Immature natural killer cell (primary cell): ENCODE results near the gene WAC. TPM values are rescaled to one million over a fixed set of nuclear protein-coding genes. Genes with fewer than 3 reads are reported as not detected.
"Not testable (repeated sequence)": the region's sequence is repeated elsewhere in the genome, so short reads cannot be mapped to it uniquely, and the experiment has no call there.

Source experiments
- DNase-seq, 3 donors: peaks; one replicate each; pipeline ENCODE4 v3.0.0; 2022; ENCODE audit warnings: mixed read lengths in 1 of 3
- H3K27ac Mint-ChIP-seq, 6 donors: one replicate each; pipeline ENCODE4 v1.8.0; 2020; ENCODE audit warnings: mixed read lengths in 6 of 6, mild to moderate bottlenecking in 5 of 6, inconsistent platforms in 4 of 6, moderate library complexity in 3 of 6
- H3K27me3 Mint-ChIP-seq, 3 donors: one replicate each; pipeline ENCODE4 v1.8.0; 2020 to 2021; ENCODE audit warnings: low read depth in 3 of 3, mild to moderate bottlenecking in 3 of 3, mixed read lengths in 3 of 3, moderate library complexity in 3 of 3, inconsistent platforms in 1 of 3
- H3K36me3 Mint-ChIP-seq, 3 donors: one replicate each; pipeline ENCODE4 v1.8.0; 2020; ENCODE audit warnings: mixed read lengths in 3 of 3, inconsistent platforms in 2 of 3, mild to moderate bottlenecking in 2 of 3
- H3K4me1 Mint-ChIP-seq, 2 donors: one replicate each; pipeline ENCODE4 v1.8.0; 2020; ENCODE audit warnings: inconsistent platforms in 2 of 2, mild to moderate bottlenecking in 2 of 2, mixed read lengths in 2 of 2, moderate library complexity in 1 of 2
- H3K4me3 Mint-ChIP-seq, 5 donors: one replicate each; pipeline ENCODE4 v1.8.0; 2020; ENCODE audit warnings: mild to moderate bottlenecking in 5 of 5, mixed read lengths in 5 of 5, inconsistent platforms in 3 of 5, moderate library complexity in 3 of 5
- H3K9me3 Mint-ChIP-seq, 6 donors: one replicate each; pipeline ENCODE4 v1.8.0; 2020; ENCODE audit warnings: mild to moderate bottlenecking in 6 of 6, mixed read lengths in 6 of 6, inconsistent platforms in 4 of 6, moderate library complexity in 3 of 6
- polyA plus RNA-seq, 3 donors: library from polyadenylated mRNA; unstranded; fragments of 300-500 nt; fragmentation: Illumina TruSeq; gene quantifications; one replicate each; pipeline ENCODE4 v1.2.3, GENCODE V29; 2021

WAC gene
- polyA plus RNA-seq, 3 donors from 2014 or later = 55.8 to 105 (median 62.7) TPM

DNA sequence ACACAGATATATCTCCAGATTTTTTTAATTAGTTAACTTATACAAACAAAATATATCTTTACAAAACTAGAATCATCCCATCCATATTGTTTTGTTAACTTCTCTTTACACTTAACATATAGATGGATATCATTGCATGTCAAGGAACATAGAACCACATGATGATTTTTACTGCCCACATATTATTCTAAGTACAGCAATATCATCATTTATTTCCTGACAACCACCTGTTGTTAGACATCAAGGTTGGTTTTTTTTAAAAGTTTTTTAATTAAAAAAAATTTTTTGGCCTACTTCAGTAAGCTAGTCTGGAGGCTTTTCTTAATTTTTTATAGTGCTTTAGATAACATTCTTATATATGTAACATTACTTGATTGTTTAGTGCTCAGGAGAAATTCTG lies 105.5 kb downstream of the WAC start:
- Mint-ChIP-seq H3K36me3 (no peaks in the 10 kb centered on the region), H3K27ac (no peak overlapping the region), H3K4me1 (no peaks in the 10 kb centered on the region), H3K4me3 (no peak overlapping the region), H3K27me3 (peaks cover 4 to 14% (median 7%) of the 10 kb centered on the region in 3 donors), H3K9me3 (peaks cover 0 to 11% (median 2%) of the 10 kb centered on the region in 6 donors)
- DNase-seq = no peak

DNA sequence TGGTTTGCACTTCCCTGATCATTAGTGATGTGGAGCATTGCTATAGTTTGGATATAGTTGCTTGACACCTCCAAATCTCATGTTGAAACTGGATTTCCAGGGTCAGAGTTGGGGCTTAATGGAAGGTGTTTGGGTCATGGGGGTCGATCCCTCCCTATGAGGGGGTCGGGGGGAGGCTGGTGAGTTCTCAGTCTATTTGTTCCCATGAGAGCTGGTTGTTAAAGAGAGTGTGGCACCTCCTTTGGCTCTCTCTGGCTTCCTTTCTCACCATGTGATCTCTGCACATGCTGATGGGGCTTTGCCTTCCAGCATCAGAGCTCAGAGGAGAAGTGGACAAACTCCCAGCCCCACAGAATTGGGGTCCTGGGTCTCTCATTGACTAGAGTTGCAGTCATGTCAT lies 107.6 kb downstream of the WAC start:
- Mint-ChIP-seq H3K27ac (no peak overlapping the region), H3K36me3 (no peaks in the 10 kb centered on the region), H3K9me3 (peaks cover 0 to 11% (median 2%) of the 10 kb centered on the region in 6 donors), H3K27me3 (peaks cover 4 to 7% (median 5%) of the 10 kb centered on the region in 3 donors), H3K4me3 (no peak overlapping the region), H3K4me1 (no peaks in the 10 kb centered on the region)
- no peak for DNase-seq

DNA sequence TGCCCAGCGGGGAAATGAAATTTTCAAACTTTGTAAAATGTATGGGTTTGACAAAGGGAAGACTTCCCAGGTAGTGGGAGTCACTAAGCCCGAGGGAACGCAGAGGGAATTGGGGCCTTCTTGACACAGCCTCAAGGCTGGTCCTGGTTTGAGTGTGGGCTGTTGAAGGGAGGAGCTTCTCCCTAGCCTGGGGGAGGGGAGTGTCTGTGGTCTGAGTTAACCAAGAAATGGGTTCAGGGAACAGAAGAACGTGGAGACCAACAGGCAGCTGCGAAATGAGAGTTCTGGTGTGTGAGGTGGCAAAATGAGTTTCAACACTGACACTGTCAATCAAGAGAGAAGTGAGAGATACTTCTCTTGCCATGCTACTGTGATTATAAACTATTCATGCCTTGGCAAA lies 111.7 kb downstream of the WAC start:
- no peak for DNase-seq
- Mint-ChIP-seq H3K36me3 (no peaks in the 10 kb centered on the region), H3K27me3 (peaks cover 2 to 4% (median 3%) of the 10 kb centered on the region in 3 donors), H3K4me1 (no peaks in the 10 kb centered on the region), H3K9me3 (peaks cover 0 to 4% (median 0%) of the 10 kb centered on the region in 6 donors), H3K4me3 (no peak overlapping the region), H3K27ac (no peak overlapping the region)

DNA sequence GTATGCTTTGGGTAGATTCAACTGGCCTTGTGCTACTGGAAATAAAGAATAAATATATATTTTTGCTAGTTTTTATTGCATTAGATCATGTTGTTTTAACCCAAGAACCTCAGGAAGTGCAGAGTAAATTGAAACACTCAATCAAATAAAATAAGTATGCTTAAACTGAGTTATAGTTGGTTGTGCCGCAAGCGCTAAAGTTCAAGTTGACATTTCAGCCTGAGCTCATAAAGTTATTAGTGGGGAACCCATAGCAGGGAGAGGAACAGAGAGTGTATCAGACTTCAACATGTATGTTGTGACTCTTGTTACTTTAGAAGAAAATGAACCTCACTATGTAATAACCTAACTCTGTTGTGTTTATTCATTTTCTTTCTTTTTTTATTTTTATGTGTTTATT lies 119.2 kb downstream of the WAC start:
- no peaks in the 10 kb centered on the region for H3K9me3 Mint-ChIP-seq
- H3K27ac Mint-ChIP-seq = no peak overlapping the region
- no peak for DNase-seq
- no peaks in the 10 kb centered on the region for H3K36me3 Mint-ChIP-seq
- no peaks in the 10 kb centered on the region for H3K4me1 Mint-ChIP-seq
- peaks cover 2 to 8% (median 3%) of the 10 kb centered on the region in 3 donors for H3K27me3 Mint-ChIP-seq
- no peak overlapping the region for H3K4me3 Mint-ChIP-seq

DNA sequence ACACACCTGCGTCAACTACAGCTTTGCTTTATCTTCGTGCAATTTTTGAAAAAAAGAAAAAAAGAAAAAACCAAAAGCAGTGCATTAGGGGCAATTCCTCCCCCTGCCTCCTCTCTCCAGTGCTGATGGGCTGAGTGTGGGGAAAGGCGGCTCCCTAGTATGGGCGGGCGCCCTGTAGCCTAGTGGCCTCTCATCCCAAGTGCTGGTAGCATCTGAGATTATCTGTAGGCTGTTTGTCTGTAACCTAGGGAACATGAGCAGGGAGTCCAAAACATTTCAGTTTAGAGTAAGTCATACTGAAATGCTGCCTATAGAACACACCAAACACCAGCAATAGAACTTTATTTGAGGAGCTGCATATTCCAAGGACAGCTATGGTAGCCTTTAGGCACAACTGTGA lies 119.8 kb downstream of the WAC start:
- H3K27ac Mint-ChIP-seq = no peak overlapping the region
- no peaks in the 10 kb centered on the region for H3K4me1 Mint-ChIP-seq
- no peak overlapping the region for H3K4me3 Mint-ChIP-seq
- H3K27me3 Mint-ChIP-seq = peaks cover 2 to 8% (median 3%) of the 10 kb centered on the region in 3 donors
- no peaks in the 10 kb centered on the region for H3K9me3 Mint-ChIP-seq
- H3K36me3 Mint-ChIP-seq = no peaks in the 10 kb centered on the region
- no peak for DNase-seq

DNA sequence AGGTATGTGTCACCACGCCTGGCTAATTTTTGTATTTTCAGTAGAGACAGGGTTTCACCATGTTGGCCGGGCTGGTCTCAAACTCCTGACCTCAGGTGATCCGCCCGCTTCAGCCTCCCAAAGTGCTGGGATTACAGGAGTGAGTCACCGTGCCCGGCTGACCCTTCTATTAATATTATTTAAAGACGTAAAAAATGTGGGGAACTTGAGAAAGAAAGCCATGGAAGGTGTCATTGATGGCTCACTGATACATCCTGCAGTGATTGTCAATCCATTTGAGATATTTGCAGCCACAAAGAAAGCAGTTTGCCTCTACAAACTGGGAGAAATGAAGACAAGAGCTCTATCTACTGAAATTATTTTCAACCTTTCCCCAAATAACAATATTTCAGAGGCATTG lies 125.9 kb downstream of the WAC start:
- H3K9me3 Mint-ChIP-seq, H3K4me3 Mint-ChIP-seq, H3K36me3 Mint-ChIP-seq: not testable (repeated sequence)

DNA sequence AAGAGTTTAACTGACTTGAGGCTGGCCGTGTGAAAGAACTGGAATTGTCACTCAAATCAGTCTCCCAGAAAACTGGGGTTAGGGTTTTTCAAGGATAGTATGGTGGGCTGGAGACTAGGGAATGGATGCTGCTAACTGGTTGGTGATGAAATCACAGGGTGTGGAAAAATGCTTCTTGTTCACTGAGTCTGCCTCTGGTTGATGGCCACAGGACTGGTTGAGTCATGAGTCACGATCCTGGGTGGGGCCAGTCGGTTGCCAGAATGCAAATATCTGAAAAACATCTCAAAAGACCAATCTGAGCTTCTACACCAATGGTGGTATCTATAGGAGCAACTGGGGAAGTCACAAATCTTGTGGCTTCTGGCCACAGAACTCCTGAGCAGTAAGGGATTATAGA lies 128.1 kb downstream of the WAC start:
- Mint-ChIP-seq H3K4me3 (no peak overlapping the region), H3K9me3 (no peaks in the 10 kb centered on the region), H3K27ac (no peak overlapping the region), H3K27me3 (peaks cover 3 to 20% (median 5%) of the 10 kb centered on the region in 3 donors), H3K4me1 (no peaks in the 10 kb centered on the region), H3K36me3 (no peaks in the 10 kb centered on the region)
- no peak for DNase-seq

More for the DNA sequence above, 125.9 kb downstream of the WAC start:
- not testable (repeated sequence) for DNase-seq, H3K27ac Mint-ChIP-seq, H3K4me1 Mint-ChIP-seq
- H3K27me3 Mint-ChIP-seq = peaks cover 1 to 14% (median 3%) of the 10 kb centered on the region in 3 donors

DNA sequence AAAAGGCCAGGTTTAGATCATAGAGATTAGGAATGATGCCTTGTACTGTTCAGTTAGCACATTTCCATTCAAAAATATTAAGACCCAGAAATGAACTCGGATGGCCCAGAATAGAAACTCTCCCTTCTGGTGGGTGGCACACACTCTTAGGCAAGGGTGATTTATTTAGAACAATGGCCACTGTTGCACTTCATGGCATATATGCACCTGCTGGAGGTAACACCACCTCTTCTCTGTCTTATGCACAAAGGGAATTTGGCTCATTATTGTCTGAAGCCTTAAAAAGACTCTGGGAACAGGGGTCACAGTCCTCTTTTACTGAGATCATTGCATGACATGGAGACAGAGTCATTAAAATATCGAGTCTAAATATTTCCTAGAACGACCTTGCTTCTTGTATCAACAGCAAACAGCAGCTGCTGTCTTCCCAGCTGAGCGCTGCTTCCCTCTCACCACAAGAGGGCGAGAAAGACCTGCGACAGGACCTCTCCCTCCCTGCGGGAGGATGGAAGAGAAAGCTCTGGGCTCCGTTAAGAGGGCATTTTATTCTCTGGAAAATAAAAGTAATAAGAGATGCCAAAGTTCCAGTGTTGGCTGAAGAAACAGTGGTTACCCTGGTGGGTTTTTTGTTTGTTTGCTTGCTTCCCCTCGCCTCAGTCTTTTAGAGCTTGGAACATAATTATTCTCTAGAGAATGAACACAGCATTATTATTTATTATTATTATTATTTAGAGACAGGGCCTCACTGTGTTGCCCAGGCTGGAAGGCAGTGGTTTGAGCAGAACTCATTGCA lies 130.9 kb downstream of the WAC start:
- H3K27ac Mint-ChIP-seq = no peak overlapping the region
- no peaks in the 10 kb centered on the region for H3K36me3 Mint-ChIP-seq
- peaks cover 4 to 32% (median 8%) of the 10 kb centered on the region in 3 donors for H3K27me3 Mint-ChIP-seq
- no peak overlapping the region for H3K4me3 Mint-ChIP-seq
- no peaks in the 10 kb centered on the region for H3K9me3 Mint-ChIP-seq
- H3K4me1 Mint-ChIP-seq = peaks cover 5 to 8% of the 10 kb centered on the region in 2 donors
- DNase-seq = peak; percentile 42 to 56 (median 55)

DNA sequence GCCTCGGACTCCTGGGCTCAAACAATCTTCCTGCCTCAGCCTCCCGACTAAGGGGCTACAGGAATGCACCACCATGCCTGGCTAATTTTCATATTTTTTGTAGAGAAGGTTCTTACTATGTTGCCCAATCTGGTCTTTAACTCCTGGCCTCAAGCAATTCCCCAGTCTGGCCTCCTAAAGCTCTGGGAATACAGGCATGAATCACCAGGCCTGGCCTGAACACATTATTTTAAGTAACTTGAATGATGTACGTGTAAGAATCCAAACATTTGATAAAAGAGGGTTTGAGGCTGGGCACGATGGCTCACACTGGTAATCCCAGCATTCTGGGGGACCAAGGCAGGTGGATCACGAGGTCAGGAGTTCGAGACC lies 131.4 kb downstream of the WAC start:
- no peak overlapping the region for H3K4me3 Mint-ChIP-seq
- H3K9me3 Mint-ChIP-seq = no peaks in the 10 kb centered on the region
- peaks cover 8 to 13% of the 10 kb centered on the region in 2 donors for H3K4me1 Mint-ChIP-seq

DNA sequence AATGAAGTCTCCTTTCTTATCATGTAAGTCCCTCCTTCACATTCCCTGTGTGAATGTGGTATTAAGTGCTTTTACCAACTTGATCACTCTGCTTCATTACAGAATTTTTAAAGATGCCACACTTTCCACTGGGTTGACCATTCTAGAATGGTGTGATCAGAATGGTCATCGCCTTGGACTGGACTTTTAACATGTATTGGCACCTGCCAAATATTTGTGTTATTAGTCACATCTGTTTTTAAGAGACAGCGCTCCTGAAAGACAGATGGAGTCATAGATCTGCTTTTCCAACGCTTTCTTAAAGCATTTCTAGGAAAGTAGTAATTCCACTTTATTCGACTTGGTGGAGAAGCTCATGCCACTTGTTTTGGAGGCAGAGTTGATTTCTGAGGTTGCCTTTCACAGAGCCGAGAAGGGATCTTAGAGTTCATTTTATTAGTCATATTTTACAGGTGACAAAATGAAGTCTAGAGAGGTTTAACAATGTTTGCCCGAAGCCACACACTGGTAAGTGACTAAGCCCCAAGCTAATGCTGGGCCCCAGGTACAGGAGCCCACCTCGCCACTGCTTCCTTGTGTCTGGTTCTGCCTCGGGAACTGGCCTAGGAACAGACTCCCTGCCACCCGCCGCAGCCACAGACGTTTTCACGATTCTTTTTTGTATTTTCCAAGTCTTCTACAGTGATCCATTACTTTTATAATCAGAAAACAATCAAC lies 134.0 kb downstream of the WAC start:
- no peak for DNase-seq
- H3K4me3 Mint-ChIP-seq = no peak overlapping the region
- H3K9me3 Mint-ChIP-seq = no peaks in the 10 kb centered on the region
- H3K27ac Mint-ChIP-seq = no peak overlapping the region
- H3K4me1 Mint-ChIP-seq = peaks cover 8 to 13% of the 10 kb centered on the region in 2 donors
- H3K27me3 Mint-ChIP-seq = peaks cover 10 to 41% (median 14%) of the 10 kb centered on the region in 3 donors
- H3K36me3 Mint-ChIP-seq = no peaks in the 10 kb centered on the region

More for the DNA sequence above, 131.4 kb downstream of the WAC start:
- DNase-seq = no peak
- Mint-ChIP-seq H3K27me3 (peaks cover 6 to 30% (median 8%) of the 10 kb centered on the region in 3 donors), H3K27ac (no peak overlapping the region), H3K36me3 (no peaks in the 10 kb centered on the region)

DNA sequence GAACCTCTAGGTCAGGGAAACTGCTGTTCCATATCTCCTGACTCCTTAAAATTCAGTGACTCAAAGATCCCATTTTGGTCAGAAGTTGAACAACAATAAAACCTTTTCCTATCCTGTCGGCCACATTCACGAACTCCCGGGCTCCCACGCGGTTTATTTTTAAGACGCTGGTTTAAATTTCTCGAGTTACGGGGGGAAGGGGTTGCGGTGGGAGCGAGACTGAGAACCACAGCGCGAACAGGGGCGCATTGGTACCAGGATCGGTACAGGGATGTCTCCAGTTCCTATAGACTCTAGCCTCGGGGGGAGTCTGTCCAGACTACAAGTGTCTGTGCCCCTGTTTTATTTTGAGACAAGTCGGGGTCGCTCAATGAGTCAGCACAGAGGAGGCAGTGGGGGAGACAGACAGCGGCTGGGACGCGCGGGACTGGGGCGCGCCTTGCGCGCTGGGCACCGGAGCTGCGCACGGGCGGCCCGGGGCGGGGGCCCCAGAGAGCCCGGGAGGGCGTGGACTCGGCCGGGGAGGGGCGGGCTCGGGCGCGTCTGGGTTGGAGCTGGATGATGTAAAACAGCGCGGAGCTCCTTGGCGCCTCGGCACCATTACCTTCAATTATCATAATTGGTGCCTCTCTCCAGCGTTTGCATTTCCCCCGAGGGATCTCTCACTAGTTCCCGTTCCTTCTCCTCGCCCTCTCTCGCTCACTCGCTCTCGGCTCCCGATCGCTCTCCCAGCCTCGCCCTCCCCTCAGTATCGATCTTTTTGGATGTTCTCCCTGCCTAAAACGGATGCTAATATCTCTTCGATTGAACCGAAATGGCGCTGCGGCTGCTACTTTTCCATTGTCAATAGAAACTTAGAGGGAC lies 135.7 kb downstream of the WAC start:
- Mint-ChIP-seq H3K9me3 (no peaks in the 10 kb centered on the region), H3K27ac (no peak overlapping the region), H3K27me3 (peaks cover 11 to 35% (median 14%) of the 10 kb centered on the region in 3 donors), H3K4me3 (peak overlapping the region in 3 of 5 donors; percentile 25 to 48 (median 45)), H3K4me1 (peaks cover 8 to 13% of the 10 kb centered on the region in 2 donors), H3K36me3 (no peaks in the 10 kb centered on the region)
- DNase-seq = no peak

DNA sequence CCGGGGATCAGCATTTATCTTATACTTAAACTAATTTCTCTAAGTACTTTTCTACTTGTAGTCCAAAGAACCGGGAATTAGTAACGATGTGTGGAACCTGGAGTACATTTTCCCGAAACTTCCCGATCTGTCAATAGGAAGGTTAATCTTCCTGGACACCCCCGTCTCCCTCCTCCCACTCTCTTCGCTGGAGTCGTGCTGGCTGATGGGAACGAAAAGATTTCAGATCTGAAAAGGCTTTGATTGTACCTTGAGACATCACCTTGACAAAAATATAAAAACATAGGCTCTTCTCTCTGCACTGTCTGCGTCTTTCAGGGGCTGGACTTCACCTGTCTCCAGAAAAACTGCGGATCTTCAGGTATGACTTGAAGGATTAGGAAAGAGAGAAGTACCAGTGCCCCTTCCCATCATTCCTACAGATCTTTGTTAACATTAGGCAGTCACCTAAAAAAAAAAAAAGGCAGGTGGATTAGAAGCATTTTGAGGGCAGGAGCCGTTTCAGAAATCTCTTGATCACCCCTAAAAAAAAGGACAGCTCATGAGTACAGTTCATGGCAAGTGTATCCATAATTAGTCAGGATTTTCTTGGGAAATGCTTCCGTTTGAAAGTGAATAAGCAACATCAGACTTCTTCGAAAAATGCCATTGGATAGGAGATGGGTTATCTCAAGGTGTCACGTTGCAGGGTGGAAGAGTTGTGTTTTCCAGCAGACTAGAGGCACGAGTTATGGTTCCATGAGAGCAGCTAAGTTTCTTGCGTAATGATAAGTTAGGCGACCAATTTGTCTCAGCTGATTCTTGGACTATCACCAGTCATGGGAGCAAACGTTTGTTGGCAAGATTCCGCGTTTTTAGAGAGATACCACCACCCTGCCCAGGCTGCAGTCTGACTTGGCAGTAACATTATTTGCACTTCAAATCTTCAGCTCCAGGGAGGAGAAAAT lies 136.6 kb downstream of the WAC start:
- H3K4me3 Mint-ChIP-seq = peak overlapping the region in 2 of 5 donors; percentile 45 to 48

More for the DNA sequence above, 136.6 kb downstream of the WAC start:
- Mint-ChIP-seq H3K36me3 (no peaks in the 10 kb centered on the region), H3K27ac (no peak overlapping the region), H3K4me1 (peaks cover 8 to 13% of the 10 kb centered on the region in 2 donors), H3K9me3 (no peaks in the 10 kb centered on the region), H3K27me3 (peaks cover 10 to 32% (median 14%) of the 10 kb centered on the region in 3 donors)
- DNase-seq = no peak
